Measurements from ENCODE around the gene CGB3.

DNA sequence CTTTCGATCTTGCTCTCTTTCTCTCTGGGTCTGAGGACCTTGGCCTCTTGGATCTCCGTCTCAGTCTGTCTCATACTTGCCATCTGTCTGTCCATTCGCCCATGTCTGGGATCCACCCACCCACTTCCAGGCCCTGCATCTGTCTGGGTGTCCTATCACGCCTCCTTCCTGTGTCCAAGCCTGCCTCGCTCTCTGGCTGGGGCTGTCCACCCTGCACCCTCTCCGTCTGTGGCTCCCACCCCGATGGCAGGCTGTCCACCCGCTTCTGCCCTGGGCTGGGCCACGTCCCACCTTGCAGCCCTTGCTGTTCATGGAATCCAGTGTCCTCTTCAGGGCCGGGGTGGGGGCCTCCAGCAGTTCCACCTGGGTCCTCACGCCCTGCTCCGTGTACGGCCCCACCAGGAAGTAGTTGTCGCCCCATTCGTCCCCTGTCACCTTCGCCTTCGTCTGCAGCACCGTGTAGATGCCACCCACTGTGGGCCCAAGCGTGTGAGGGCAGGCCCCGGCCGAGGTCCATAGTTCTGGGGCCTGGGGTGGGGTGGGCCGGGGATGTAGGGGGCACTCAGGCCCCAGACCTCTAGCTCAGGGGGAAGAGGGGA is 33.0 kb downstream of the CGB3 start:
- TF ChIP-seq, protein P1, sequence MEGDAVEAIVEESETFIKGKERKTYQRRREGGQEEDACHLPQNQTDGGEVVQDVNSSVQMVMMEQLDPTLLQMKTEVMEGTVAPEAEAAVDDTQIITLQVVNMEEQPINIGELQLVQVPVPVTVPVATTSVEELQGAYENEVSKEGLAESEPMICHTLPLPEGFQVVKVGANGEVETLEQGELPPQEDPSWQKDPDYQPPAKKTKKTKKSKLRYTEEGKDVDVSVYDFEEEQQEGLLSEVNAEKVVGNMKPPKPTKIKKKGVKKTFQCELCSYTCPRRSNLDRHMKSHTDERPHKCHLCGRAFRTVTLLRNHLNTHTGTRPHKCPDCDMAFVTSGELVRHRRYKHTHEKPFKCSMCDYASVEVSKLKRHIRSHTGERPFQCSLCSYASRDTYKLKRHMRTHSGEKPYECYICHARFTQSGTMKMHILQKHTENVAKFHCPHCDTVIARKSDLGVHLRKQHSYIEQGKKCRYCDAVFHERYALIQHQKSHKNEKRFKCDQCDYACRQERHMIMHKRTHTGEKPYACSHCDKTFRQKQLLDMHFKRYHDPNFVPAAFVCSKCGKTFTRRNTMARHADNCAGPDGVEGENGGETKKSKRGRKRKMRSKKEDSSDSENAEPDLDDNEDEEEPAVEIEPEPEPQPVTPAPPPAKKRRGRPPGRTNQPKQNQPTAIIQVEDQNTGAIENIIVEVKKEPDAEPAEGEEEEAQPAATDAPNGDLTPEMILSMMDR (tag by site-specific recombination; IDR thresholded peaks at IDR 0.05), result no peak
- TF ChIP-seq ZBTB21 (tag by site-specific recombination; IDR thresholded peaks at IDR 0.05) (no peak), ZNF2 (tag by site-specific recombination; IDR thresholded peaks at IDR 0.05) (no peak), ZNF658 (tag by site-specific recombination; IDR thresholded peaks at IDR 0.05) (no peak)

Measured in HEK293 (cell line).